Hepatocyte (in vitro differentiated cells): ENCODE measurements around the gene ANKRD36B. TPM values are rescaled to one million over a fixed set of nuclear protein-coding genes. Genes with fewer than 3 reads are reported as not detected.
"Not testable (repeated sequence)": the region's sequence is repeated elsewhere in the genome, so short reads cannot be mapped to it uniquely, and the experiment has no call there.

Experiments used
- DNase-seq: peaks from one replicate; pipeline ENCODE4 v3.0.0-alpha.2; 2016; ENCODE audit warnings: low spot score
- H2AFZ ChIP-seq: fragments of 200-600 bp; sonication (generic); 2 replicates; pipeline ENCODE4 v1.6.0; 2016; ENCODE audit warnings: antibody characterized with exemption, mild to moderate bottlenecking
- H3K27ac ChIP-seq: fragments of 200-600 bp; sonication (generic); 2 replicates; pipeline ENCODE4 v1.5.1; 2016; ENCODE audit warnings: mild to moderate bottlenecking
- H3K27me3 ChIP-seq: fragments of 200-600 bp; sonication (generic); 2 replicates; pipeline ENCODE4 v1.6.1; 2016
- H3K36me3 ChIP-seq: fragments of 200-600 bp; sonication (generic); replicated peaks from 2 replicates; pipeline ENCODE4 v1.5.1; 2016; ENCODE audit warnings: low read depth; ENCODE audit not compliant: insufficient read depth
- H3K4me1 ChIP-seq: fragments of 200-600 bp; sonication (generic); 2 replicates; pipeline ENCODE4 v1.5.1; 2016; ENCODE audit warnings: mild to moderate bottlenecking, moderate library complexity; ENCODE audit not compliant: insufficient read depth
- H3K4me2 ChIP-seq: fragments of 200-600 bp; sonication (generic); 2 replicates; pipeline ENCODE4 v1.6.0; 2016
- H3K4me3 ChIP-seq: fragments of 200-600 bp; sonication (generic); 2 replicates; pipeline ENCODE4 v1.5.1; 2016; ENCODE audit warnings: mild to moderate bottlenecking
- H3K79me2 ChIP-seq: fragments of 200-600 bp; sonication (generic); 2 replicates; pipeline ENCODE4 v1.6.0; 2017; ENCODE audit warnings: mild to moderate bottlenecking
- H3K9me2 ChIP-seq: fragments of 200-600 bp; sonication (generic); replicated peaks from 2 replicates; pipeline ENCODE4 v1.6.0; 2017; ENCODE audit warnings: mild to moderate bottlenecking; ENCODE audit not compliant: insufficient read depth
- H3K9me3 ChIP-seq: fragments of 200-600 bp; sonication (generic); 2 replicates; pipeline ENCODE4 v1.5.1; 2016; ENCODE audit warnings: low read depth, mild to moderate bottlenecking
- H4K20me1 ChIP-seq: fragments of 200-600 bp; sonication (generic); 2 replicates; pipeline ENCODE4 v1.6.0; 2016; ENCODE audit warnings: mild to moderate bottlenecking; ENCODE audit not compliant: insufficient read depth, poor library complexity, severe bottlenecking
- EZH2 ChIP-seq: fragments of 200-600 bp; sonication (generic); IDR thresholded peaks from 2 replicates; pipeline ENCODE4 v1.6.1; 2016; ENCODE audit warnings: antibody characterized with exemption, mild to moderate bottlenecking, borderline replicate concordance
- EZH2phosphoT487 ChIP-seq: fragments of 200-600 bp; sonication (generic); IDR thresholded peaks from one replicate; pipeline ENCODE4 v1.6.1; 2018; ENCODE audit warnings: antibody characterized with exemption, mild to moderate bottlenecking, low read depth, moderate library complexity; ENCODE audit not compliant: unreplicated experiment, severe bottlenecking
- WGBS: methylation state at CpG from one replicate; pipeline ENCODE4 v1.1.6; 2016; ENCODE audit warnings: low lambda C conversion rate; ENCODE audit errors: missing lambda C conversion rate; 5-methylcytosine and 5-hydroxymethylcytosine counted together
- polyA plus RNA-seq: library from polyadenylated mRNA; unstranded; fragments of >200 nt; fragmentation: Nextera tagmentation; extraction: Ambion mirVana; gene quantifications from 2 replicates; pipeline ENCODE4 v1.2.1, GENCODE V29; 2016
- total RNA-seq: library from RNA; depleted of rRNA; stranded (reverse); fragments of >200 nt; gene quantifications from 2 replicates; pipeline ENCODE4 v1.2.3, GENCODE V29; 2014
- TF ChIP-seq, protein P1 (sequence below): fragments of 200-600 bp; sonication (generic); IDR thresholded peaks from 2 replicates; pipeline ENCODE4 v1.5.1; 2016; ENCODE audit warnings: antibody characterized with exemption, mild to moderate bottlenecking; ENCODE audit not compliant: poor library complexity

The ANKRD36B gene
- total and polyA plus RNA-seq, 2 experiments from 2014 or later, result 29.2 to 66.8 TPM

DNA sequence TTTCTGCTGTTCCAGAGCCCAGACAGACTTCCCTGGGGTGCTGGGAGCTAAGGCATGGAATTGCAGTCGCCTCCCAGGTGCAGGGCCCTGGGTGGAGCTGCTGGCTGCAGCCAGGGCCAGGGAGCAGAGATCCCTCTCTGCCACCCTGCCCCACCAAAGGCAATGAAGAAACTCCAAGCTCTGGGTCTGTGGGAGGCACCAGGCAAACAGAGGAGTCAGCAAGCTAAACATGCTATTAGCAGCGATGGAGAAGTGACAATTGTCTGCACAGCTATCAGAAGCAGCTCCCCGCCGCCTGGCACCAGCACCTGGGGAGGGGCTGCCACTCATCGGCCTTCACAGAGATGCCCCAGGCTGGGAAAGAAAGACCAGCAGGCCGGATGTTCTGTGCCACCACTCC, 28.2 kb upstream of the ANKRD36B start:
- no peak overlapping the region for H3K27ac ChIP-seq
- no peaks in the 10 kb centered on the region for H4K20me1 ChIP-seq
- H3K4me2 ChIP-seq, result no peak overlapping the region
- no peaks in the 10 kb centered on the region for H3K27me3 ChIP-seq
- H3K4me3 ChIP-seq, result no peak overlapping the region
- WGBS, result 96% methylated on average over 6 of the region's 6 CpGs
- no peaks in the 10 kb centered on the region for H3K9me2 ChIP-seq
- no peaks in the 10 kb centered on the region for H3K36me3 ChIP-seq
- H3K4me1 ChIP-seq, result no peaks in the 10 kb centered on the region
- TF ChIP-seq EZH2phosphoT487 (no peak), EZH2 (no peak)
- TF ChIP-seq, protein P1, sequence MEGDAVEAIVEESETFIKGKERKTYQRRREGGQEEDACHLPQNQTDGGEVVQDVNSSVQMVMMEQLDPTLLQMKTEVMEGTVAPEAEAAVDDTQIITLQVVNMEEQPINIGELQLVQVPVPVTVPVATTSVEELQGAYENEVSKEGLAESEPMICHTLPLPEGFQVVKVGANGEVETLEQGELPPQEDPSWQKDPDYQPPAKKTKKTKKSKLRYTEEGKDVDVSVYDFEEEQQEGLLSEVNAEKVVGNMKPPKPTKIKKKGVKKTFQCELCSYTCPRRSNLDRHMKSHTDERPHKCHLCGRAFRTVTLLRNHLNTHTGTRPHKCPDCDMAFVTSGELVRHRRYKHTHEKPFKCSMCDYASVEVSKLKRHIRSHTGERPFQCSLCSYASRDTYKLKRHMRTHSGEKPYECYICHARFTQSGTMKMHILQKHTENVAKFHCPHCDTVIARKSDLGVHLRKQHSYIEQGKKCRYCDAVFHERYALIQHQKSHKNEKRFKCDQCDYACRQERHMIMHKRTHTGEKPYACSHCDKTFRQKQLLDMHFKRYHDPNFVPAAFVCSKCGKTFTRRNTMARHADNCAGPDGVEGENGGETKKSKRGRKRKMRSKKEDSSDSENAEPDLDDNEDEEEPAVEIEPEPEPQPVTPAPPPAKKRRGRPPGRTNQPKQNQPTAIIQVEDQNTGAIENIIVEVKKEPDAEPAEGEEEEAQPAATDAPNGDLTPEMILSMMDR, result no peak
- no peak for DNase-seq
- H3K9me3 ChIP-seq, result no peaks in the 10 kb centered on the region
- no peaks in the 10 kb centered on the region for H3K79me2 ChIP-seq
- H2AFZ ChIP-seq, result no peak overlapping the region

DNA sequence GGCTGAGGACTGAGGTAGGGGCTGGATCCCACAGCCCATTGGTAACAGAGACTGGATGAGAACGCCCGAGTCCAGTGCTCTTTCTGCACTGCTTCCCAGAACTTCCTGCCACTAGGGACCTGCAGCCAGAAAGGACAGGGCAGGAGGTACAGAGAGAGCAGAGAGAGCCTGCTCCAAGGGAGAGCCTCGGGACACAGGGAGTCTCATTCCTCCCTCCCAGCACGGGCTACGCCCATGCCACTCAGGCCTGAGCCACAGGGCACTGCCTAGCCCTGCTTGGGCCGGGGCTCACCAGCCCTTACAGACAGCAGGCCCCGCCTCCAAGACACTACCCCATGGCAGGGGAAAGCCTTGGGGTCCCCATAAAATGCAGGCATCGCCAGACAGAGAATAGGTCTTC, 26.1 kb upstream of the ANKRD36B start:
- H2AFZ ChIP-seq, H3K9me2 ChIP-seq: not testable (repeated sequence)

DNA sequence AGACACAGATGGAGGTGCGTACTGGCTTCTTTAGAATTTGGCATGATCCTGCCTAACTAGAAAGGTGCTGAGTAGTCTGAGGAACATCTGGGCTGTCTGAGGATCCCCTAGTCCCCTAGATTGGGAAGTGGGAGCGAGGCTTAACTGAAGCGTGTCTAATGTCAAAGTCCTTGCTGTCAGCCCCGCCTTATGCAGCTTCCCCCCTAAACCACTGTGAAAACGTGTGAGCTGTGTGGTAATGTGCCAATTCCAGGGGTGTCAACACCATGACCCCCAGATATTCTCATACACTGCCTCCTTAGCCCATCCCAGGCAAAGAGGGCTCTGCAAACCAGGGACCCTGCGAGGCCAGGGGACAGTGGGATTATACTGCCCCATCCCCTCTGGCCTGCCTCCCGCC, 22.2 kb upstream of the ANKRD36B start:
- H3K9me3 ChIP-seq, H4K20me1 ChIP-seq, H3K27me3 ChIP-seq, H3K4me1 ChIP-seq, H3K4me2 ChIP-seq, H3K36me3 ChIP-seq, H3K79me2 ChIP-seq, DNase-seq, H3K27ac ChIP-seq, H3K4me3 ChIP-seq, H2AFZ ChIP-seq, H3K9me2 ChIP-seq: not testable (repeated sequence)
- WGBS, result 66% methylated on average over 4 of the region's 7 CpGs

More for the DNA sequence above, 26.1 kb upstream of the ANKRD36B start:
- H3K79me2 ChIP-seq, H3K27me3 ChIP-seq, H3K4me1 ChIP-seq, H3K36me3 ChIP-seq, DNase-seq, H3K4me2 ChIP-seq, H3K9me3 ChIP-seq, H3K4me3 ChIP-seq, H3K27ac ChIP-seq, H4K20me1 ChIP-seq: not testable (repeated sequence)
- 68% methylated on average over 3 of the region's 8 CpGs for WGBS

DNA sequence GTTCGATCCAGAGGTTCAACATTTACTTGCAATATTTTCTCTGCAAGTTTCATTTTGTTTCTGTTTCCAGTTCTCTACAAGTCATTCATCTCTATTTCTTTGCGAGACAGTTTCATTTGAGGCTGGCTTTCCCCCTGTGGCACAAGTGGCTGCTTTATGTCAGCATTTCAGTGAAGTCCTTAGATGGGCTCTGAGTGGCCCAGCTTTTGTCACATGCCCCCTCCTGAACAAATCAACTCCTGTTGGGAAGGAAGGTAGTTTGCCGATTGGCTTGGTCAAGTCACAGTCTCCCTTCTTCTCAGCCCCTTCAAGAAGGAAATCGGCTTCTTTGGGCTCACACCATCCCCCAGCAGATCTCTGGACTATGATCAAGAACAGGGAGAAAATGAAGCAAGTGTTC, 19.1 kb upstream of the ANKRD36B start:
- not testable (repeated sequence) for H2AFZ ChIP-seq, H4K20me1 ChIP-seq, H3K27ac ChIP-seq, H3K4me3 ChIP-seq, H3K79me2 ChIP-seq, H3K9me3 ChIP-seq, H3K4me1 ChIP-seq, H3K27me3 ChIP-seq, H3K36me3 ChIP-seq, DNase-seq, H3K4me2 ChIP-seq, H3K9me2 ChIP-seq
- 86% methylated on average over 4 of the region's 4 CpGs for WGBS

DNA sequence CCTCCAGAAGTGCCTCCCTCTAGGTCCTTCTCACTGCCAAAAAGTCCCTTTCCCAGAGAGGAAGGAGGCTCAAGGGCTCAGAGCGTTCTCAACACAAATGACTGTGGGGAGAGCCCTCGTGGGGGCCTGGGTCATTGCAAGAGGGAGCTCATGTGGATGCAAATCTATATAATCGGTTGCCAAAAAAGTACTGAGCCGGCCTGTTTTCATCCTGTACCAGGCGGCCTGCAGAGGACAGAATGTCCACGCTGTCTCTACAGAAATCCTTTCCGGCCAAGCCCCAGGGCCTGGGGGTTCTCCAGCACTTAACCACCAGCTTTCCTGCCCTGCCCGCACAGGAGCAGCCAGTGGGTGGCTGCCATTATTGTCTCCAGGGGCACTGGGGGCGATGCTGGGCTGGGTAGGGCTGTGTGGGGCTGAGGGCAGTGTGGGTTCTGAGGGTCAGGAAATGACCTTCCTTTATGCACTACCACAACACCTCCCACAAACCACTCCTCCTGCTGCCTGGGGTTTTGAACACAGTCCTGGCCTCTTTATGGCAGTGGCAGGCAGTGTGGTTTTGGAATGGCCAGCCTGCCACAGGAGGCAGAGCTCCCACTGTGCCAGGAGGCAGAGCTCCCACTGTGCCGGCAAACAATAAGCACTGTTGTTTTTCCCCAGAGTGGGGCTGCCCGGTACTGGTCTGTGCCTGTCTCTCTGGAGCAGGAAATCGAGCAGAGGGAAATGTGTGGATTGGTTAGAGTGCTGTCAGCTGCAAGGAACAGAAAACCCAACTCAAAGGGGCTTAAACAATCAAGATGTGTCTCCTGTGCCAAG, 16.1 kb upstream of the ANKRD36B start:
- not testable (repeated sequence) for H3K27ac ChIP-seq, H3K36me3 ChIP-seq, H3K79me2 ChIP-seq, H3K4me2 ChIP-seq, H3K9me3 ChIP-seq, H3K4me1 ChIP-seq, H3K9me2 ChIP-seq, DNase-seq, H3K27me3 ChIP-seq, H4K20me1 ChIP-seq, H3K4me3 ChIP-seq, H2AFZ ChIP-seq
- WGBS, result 89% methylated on average over 3 of the region's 12 CpGs

DNA sequence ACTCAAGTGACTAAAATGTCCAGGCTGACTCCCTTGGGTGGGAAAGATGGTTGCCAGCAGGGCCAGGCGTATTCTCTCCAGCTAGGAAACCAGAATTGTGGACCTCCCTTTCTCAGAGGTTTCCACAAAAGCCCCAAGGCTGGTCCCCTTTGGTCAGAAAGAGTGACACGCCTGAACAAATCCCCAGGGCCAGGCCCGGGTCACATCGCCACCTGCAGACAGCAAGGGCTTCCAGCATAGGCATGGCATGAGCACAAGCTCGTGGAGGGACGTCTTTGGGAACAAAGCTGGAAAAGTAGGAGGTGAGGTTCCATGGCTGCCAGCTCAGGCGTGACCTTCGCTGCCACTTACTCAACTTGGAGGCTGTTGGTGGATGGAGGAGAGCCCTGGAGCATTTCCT, 15.4 kb upstream of the ANKRD36B start:
- H3K27ac ChIP-seq, H3K9me2 ChIP-seq, H3K27me3 ChIP-seq, H3K4me3 ChIP-seq, H3K36me3 ChIP-seq, H3K4me1 ChIP-seq, H3K9me3 ChIP-seq, H4K20me1 ChIP-seq, H3K79me2 ChIP-seq, H2AFZ ChIP-seq, DNase-seq, H3K4me2 ChIP-seq: not testable (repeated sequence)
- WGBS, result 69% methylated on average over 7 of the region's 8 CpGs

DNA sequence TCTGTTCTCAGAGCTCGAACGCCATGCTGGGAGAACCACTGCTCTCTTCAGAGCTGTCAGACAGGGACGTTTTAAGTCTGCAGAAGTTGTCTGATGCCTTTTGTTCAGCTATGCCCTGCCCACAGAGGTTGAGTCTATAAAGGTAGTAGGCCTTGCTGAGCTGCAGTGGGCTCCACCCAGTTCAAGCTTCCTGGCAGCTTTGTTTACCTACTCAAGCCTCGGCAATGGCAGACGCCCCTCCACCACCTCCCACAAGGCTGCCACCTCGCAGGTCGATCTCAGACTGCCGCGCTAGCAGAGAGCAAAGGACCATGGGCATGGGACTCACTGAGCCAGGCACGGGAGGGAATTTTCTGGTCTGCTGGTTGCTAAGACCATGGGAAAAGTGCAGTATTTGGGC, 11.9 kb upstream of the ANKRD36B start:
- 81% methylated on average over 9 of the region's 10 CpGs for WGBS
- not testable (repeated sequence) for H3K4me2 ChIP-seq, H3K4me3 ChIP-seq

DNA sequence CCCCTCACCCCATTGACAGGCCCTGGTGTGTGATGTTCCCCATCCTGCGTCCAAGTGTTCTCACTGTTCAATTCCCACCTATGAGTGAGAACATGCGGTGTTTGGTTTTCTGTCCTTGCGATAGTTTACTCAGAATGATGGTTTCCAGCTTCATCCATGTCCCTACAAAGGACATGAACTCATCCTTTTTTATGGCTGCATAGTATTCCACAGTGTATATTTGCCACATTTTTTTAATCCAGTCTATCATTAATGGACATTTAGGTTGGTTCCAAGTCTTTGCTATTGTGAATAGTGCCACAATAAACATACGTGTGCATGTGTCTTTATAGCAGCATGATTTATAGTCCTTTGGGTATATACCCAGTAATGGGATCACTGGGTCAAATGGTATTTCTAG, 6.5 kb upstream of the ANKRD36B start:
- H3K79me2 ChIP-seq, H3K4me2 ChIP-seq, H2AFZ ChIP-seq, H3K4me3 ChIP-seq, H3K9me3 ChIP-seq, H3K4me1 ChIP-seq, H4K20me1 ChIP-seq, H3K27me3 ChIP-seq, DNase-seq, H3K27ac ChIP-seq, H3K36me3 ChIP-seq, H3K9me2 ChIP-seq: not testable (repeated sequence)
- 100% methylated on average over 4 of the region's 4 CpGs for WGBS

More for the DNA sequence above, 11.9 kb upstream of the ANKRD36B start:
- not testable (repeated sequence) for H3K27me3 ChIP-seq, H3K9me3 ChIP-seq, H3K36me3 ChIP-seq, H3K4me1 ChIP-seq, DNase-seq, H3K27ac ChIP-seq, H3K9me2 ChIP-seq, H2AFZ ChIP-seq, H4K20me1 ChIP-seq, H3K79me2 ChIP-seq
